T-helper 22 cell (primary cell): ENCODE data around the gene ORMDL2.
"Not testable (repeated sequence)": the region's sequence is repeated elsewhere in the genome, so short reads cannot be mapped to it uniquely, and the experiment has no call there.

Experiments
- DNase-seq: peaks from one replicate; pipeline ENCODE4 v3.0.0-alpha.2; 2020; ENCODE audit warnings: low read depth

ORMDL2 gene

GRCh38 chr12:55829967-55830600, 12.2 kb downstream of the ORMDL2 start:
- no peak for DNase-seq

GRCh38 chr12:55830601-55831446, 13.0 kb downstream of the ORMDL2 start:
- DNase-seq, result no peak

GRCh38 chr12:55831447-55831815, 13.6 kb downstream of the ORMDL2 start:
- no peak for DNase-seq

GRCh38 chr12:55833056-55833455, 15.2 kb downstream of the ORMDL2 start:
- no peak for DNase-seq

- not testable (repeated sequence) for DNase-seq
Observed at GRCh38 chr12:55834400-55834799, 16.6 kb downstream of the ORMDL2 start.

GRCh38 chr12:55838361-55838760, 20.5 kb downstream of the ORMDL2 start:
- no peak for DNase-seq

DNA sequence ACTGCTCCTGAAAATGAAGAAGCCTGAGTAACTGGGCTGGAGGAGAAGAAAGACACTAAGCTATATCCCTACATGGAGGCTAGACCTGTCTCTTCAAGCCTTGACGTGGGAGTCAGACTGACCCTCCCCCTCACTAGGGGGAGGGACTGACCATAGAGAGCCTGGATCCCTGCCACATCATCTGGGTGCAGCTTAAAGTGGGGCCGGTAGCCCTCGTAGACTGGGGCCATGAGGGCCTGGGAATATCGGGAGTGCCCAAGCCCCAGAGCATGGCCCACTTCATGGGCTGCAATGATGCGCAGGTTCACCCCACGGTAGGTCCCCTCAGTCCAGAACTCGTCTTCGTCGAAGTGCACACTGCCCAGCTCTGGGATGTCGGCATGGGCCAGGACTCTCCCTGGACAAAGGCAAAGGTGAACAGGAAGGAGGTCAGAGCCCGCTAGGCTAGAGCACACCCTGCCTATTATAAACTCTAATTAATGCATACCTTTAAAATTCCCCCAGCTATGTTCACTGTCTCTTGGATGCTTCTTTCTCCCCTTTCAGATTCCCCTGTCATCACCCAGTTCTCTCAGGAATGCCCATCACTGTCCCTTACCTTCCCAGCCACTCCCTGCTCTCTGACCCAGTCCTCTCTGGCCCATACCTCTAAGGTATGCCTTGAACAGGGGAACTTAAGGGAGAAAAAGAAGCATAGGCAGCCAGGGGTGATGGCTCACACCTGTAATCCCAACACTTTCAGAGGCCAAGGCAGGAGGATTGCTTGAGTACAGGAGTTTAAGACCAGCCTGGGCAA, 21.7 kb downstream of the ORMDL2 start:
- no peak for DNase-seq

DNA sequence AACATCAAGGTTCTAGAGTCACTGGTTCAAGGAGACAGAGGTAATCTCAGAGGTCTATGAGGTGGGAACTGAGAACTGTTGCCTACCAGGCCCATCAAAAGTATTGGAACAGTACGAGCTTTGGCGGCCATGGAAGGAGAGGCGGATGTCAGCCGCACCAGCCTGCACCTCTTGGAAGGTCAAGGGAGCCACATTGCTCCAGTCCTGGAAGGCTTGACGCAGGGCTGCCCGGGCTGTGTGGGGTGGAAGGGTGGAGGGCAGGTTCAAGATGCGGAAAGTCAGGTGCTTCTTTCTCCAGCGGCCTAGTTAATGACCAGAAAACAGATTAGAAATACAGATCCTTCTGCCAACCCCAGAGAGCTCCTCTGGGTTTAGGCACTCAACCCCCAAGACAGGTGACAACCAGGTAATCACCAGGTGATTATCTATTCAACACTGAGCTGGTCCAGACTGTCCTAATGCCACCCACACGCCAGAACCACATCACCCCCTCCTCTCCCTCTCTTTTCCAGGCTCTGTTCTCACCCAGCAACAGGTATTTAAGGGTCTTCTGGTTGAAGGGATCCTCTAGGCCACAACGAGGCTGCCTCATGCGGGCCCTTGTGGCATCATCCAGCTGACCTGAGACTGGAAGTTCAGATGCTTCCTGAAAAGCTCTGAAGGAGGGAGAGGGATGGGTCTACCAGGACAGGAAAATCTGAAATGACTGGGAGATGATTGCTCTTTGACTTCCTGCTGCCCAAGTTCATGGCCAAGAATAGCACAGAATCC, 22.9 kb downstream of the ORMDL2 start:
- DNase-seq, result no peak

DNA sequence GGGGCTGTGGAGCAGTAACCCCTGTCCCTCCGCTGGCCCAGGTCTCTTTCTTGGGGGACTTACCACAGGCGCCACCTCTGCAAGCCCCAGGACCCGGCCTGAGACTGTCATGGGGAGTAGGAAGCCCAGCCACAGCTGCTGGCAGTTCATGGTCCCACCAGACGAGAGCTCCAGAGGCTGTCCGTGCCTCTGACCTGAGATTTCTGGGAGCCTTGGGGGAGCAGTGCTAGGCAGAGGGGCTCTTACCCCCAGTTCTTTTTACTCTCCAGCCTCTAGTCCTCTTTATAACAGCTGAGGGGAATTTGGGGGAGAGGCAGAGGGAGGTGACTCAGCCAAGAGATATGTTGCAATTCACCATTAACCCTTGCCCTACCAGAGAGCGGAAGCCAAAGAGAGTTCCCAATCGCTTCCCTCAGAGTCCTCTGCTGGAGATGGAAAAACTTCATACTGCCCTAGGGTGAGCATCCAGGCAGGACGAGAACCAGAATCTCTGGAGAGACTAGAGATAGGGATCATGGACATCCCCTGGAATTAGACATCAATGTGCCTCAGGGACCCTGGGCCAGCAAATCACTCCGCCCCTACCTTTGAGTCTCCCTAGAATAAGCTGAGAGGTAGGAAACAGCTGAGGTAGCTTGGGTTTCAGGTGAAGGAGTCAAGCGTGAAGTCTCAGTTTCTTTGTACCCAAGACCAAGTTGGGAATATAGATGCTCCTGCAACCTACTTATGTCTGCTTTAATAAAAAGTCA, 25.0 kb downstream of the ORMDL2 start, which contains the start of gene MMP19:
Gene MMP19 (minus strand): TSS at position 256 of the 749 bp plus-strand sequence. CDS start 106 bp downstream, at position 150.
- DNase-seq, result no peak

DNA sequence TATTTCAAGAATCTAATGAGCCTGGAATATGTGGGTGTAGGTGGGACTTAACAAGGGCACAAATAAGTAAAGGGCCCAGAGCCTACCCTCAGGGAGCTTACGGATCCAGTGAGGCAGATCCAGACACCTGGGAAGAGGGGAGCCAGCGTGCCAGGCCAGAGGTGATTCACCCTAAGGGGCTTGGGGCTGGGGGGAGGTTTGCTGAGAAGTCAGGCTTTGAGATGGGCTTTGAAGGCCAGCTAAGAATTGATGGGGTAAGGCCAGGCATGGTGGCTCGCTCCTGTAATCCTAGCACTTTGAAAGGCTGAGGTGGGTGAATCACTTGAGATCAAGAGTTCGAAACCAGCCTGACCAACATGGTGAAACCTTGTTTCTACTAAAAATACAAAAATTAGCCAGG, 25.6 kb downstream of the ORMDL2 start:
- no peak for DNase-seq

DNA sequence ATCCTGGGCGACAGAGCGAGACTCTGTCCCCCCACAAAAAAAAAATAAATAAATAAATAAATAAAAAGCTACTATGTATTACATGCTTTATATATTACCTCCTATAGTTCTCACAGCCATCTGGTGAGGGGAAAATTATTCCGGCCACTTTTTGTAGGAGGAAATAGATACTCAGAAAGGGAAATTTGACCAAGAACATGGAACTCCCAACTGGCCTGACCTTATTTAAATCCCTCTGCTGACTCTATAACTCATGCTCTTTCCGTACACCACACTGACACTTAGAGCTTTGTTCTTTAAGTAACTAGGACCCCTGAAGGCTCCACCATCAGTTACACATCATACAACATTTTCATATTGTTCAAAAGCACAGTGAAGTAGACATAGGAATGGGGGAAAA, 27.1 kb downstream of the ORMDL2 start:
- no peak for DNase-seq

GRCh38 chr12:55845361-55845760, 27.5 kb downstream of the ORMDL2 start:
- no peak for DNase-seq

- DNase-seq, result no peak
Observed at GRCh38 chr12:55845785-55846496, 28.1 kb downstream of the ORMDL2 start.

GRCh38 chr12:55847033-55847432, 29.2 kb downstream of the ORMDL2 start:
- no peak for DNase-seq

- no peak for DNase-seq
Observed at GRCh38 chr12:55847603-55848291, 29.9 kb downstream of the ORMDL2 start.

- DNase-seq, result no peak
Observed at GRCh38 chr12:55849616-55850343, 31.9 kb downstream of the ORMDL2 start.

DNA sequence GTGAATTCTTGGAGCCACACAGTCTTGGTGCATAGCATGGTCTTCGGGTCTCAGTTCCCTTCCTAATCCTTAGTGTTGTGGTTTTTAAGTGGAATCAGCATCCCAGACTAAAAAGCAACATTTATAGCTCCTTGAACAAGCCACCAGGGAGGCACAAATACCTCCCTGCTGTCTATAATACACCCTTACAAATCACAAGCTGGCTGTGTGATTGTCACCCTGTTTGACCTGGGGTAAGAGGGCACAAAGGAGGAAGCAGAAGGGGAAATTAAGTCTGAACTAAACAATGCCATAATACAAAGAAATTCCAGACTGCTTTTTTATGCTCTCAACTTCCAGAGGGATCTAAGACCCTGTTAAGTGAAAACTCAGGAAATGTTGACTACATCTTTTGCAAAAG, 32.6 kb downstream of the ORMDL2 start:
- DNase-seq, result no peak

DNA sequence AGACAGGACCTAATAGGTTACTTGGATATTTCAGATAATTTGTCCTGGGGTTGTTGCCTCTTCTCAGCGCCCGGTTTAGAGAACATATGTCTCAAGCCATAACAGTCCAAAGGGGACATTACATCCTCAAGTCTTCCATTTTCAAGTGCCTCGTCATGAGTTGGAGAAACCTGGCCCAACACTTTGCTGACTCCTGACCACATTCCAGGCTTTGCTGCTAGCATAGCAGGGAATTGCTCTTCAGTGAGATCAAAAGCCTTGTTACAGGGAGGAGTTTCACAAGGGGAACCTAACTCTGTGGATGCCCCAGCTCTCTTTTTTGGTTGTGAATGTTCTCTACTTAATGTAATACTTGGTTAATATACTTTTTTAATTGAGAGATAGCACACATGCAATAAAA, 33.1 kb downstream of the ORMDL2 start:
- no peak for DNase-seq

DNA sequence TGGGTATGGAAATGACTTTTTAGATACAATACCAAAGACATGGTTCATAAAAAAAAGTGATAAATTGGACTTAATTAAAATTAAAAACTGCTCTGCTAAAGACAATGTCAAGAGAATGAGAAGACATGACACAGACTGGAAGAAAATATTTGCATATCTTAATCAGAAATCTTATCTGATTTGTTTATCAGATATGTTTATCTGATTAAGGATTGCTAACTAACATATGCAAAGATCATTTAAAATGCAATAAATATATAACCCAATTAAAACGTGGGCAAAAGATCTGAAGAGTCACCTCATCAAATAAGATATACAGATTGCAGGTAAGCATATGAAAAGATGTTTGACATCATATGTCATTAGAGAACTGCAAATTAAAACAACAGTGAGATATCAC, 34.9 kb downstream of the ORMDL2 start:
- no peak for DNase-seq
